Brain microvascular endothelial cell (primary cell): ENCODE data around the gene MTMR6.

ENCODE experiments used
- DNase-seq: peaks from one replicate; pipeline ENCODE4 v3.0.0-alpha.2; 2020
- H3K27ac ChIP-seq: fragments of 250-450 bp; sonication (Bioruptor Pico); 2 replicates; pipeline ENCODE4 v1.5.1; 2020; ENCODE audit warnings: mild to moderate bottlenecking, moderate library complexity
- H3K27me3 ChIP-seq: fragments of 250-450 bp; sonication (Bioruptor Pico); replicated peaks from 2 replicates; pipeline ENCODE4 v1.5.1; 2020; ENCODE audit warnings: mild to moderate bottlenecking
- H3K36me3 ChIP-seq: fragments of 250-450 bp; sonication (Bioruptor Pico); replicated peaks from 2 replicates; pipeline ENCODE4 v1.5.1; 2020; ENCODE audit warnings: mild to moderate bottlenecking
- H3K4me3 ChIP-seq: 2 replicates; pipeline ENCODE4 v1.5.1; 2011; ENCODE audit warnings: low read depth, mild to moderate bottlenecking, control low read depth, low read length, moderate library complexity
- in situ Hi-C: cut with HindIII; loops from 2 replicates; pipeline ENCODE4 v1.10.0; 2017; ENCODE audit warnings: low sequenced_read_pairs, low pct_ligation_motif_present
- TF ChIP-seq, protein P1 (sequence below): IDR thresholded peaks from 2 replicates; pipeline ENCODE4 v1.5.1; 2011; ENCODE audit warnings: low read depth, mild to moderate bottlenecking, moderate library complexity, low read length, control low read depth, inconsistent platforms; ENCODE audit errors: missing control alignments

The MTMR6 gene

DNA sequence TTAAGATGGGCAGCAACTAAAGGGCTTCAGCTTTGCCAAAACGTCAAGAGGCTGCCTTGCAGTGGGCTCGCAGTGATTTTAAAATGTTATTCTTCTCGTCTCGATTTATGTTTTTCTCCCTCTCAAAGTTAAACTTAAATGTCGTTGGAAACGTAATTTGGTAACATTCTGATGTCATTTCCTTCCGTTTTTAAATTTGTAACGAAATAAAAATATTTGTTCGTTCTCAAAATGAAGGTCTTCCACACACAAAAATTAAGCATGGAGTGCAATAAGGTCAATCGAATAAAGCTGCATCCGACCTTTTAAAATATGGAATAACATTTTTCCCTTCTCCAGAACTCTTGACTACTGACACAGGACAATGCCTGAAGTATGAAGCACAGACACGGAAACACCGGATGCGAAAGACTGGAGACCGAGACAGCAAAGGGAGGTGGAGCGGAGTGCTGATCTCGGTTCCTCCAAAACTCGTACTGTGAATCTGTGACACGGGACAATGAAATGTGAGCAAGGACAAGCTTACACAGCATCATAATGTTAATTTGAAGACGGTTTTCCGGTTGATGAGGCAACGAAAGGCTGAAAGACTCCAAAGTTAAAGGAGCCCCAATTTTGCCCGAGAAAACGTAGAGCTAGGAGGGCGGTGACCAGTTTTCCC, 850 bp downstream of the MTMR6 start:
- no peaks in the 10 kb centered on the region for H3K27me3 ChIP-seq
- peak overlapping the region; percentile 94 for H3K4me3 ChIP-seq
- peak; percentile 47 for DNase-seq
- H3K27ac ChIP-seq, result peak overlapping the region; percentile 44
- in situ Hi-C loops, result no loop called here
- TF ChIP-seq, protein P1, sequence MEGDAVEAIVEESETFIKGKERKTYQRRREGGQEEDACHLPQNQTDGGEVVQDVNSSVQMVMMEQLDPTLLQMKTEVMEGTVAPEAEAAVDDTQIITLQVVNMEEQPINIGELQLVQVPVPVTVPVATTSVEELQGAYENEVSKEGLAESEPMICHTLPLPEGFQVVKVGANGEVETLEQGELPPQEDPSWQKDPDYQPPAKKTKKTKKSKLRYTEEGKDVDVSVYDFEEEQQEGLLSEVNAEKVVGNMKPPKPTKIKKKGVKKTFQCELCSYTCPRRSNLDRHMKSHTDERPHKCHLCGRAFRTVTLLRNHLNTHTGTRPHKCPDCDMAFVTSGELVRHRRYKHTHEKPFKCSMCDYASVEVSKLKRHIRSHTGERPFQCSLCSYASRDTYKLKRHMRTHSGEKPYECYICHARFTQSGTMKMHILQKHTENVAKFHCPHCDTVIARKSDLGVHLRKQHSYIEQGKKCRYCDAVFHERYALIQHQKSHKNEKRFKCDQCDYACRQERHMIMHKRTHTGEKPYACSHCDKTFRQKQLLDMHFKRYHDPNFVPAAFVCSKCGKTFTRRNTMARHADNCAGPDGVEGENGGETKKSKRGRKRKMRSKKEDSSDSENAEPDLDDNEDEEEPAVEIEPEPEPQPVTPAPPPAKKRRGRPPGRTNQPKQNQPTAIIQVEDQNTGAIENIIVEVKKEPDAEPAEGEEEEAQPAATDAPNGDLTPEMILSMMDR, result no peak
- H3K36me3 ChIP-seq, result no peaks in the 10 kb centered on the region

DNA sequence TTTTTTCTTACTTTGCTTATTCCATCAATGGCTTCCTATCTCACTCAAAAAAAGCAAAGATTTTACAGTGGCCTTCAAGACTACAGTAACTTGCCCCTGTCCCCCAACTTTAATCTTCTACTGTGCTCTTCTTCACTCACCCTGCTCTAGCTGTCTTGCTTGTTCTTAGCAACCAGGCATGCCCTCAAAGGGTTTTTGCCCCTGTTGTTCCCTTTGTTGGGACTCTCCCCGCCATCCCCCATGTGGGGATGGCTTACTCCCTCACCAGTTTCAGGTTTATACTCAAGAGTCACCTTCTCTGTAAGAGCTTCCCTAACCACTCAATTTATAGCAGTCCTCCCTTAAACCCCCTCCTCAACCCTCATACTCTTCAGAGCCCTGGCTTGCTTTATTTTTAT, 5.4 kb downstream of the MTMR6 start:
- Histone ChIP-seq H3K27ac (no peak overlapping the region), H3K4me3 (no peak overlapping the region), H3K36me3 (no peaks in the 10 kb centered on the region), H3K27me3 (no peaks in the 10 kb centered on the region)
- DNase-seq, result no peak
- TF ChIP-seq, protein P1, result no peak
- in situ Hi-C loops, result no loop called here

DNA sequence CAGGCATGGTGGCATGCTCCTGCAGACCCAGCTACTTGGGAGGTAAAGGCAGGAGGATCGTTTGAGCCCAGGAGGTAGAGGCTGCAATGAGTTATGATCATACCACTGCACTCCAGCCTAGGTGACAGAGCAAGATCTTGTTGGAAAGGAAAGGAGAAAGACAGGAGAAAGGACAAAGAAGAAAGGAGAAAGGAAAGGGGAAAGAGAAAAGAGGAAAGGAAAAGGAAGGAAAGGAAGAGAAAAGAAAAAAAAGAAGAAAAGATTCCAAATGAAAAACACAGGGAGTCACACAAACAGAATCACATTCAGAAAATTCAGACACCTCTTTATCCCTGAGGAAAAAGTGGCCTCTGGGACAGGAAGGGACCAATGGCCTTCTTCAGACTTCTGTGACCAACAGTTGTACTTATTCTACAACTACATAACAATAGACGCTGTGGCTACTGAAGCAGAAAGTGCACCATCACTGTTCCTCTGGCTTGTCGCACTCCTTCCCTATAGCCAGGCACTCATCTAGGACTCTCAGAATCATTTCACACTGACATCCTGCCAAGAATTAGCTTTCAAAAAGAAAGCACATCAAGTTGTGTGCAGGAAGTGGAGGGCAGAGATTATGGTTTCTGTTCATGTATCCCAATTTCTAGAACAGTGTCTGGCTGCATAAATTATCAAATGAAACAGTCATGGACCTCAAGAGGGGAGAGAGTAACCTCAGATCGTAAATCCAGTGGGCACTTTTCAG, 5.9 kb downstream of the MTMR6 start:
- no peaks in the 10 kb centered on the region for H3K36me3 ChIP-seq
- H3K4me3 ChIP-seq, result no peak overlapping the region
- DNase-seq, result no peak
- H3K27ac ChIP-seq, result no peak overlapping the region
- in situ Hi-C loops, result no loop called here
- H3K27me3 ChIP-seq, result no peaks in the 10 kb centered on the region
- TF ChIP-seq, protein P1, result no peak

DNA sequence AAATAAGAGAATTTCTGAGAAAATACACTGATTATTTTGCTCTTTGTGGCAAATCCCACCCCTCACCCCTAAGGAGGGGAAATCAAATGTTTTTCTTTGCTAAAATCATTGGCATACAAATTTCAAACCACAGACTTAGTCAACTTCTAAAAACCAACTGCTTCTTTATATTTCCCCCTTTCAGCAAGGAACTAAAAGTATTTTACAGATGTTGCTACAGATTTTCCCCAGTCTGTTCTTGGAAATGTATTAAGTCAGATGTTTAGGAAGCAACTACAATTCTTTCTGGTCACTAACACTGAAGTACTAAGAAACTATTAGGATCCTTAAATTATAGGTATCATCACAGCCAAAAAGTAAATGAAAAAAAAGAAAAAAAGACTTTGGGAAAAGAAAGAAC, 6.9 kb downstream of the MTMR6 start:
- Histone ChIP-seq H3K27me3 (no peaks in the 10 kb centered on the region), H3K36me3 (no peaks in the 10 kb centered on the region), H3K27ac (no peak overlapping the region), H3K4me3 (no peak overlapping the region)
- DNase-seq, result no peak
- in situ Hi-C loops, result no loop called here
- TF ChIP-seq, protein P1, result no peak

DNA sequence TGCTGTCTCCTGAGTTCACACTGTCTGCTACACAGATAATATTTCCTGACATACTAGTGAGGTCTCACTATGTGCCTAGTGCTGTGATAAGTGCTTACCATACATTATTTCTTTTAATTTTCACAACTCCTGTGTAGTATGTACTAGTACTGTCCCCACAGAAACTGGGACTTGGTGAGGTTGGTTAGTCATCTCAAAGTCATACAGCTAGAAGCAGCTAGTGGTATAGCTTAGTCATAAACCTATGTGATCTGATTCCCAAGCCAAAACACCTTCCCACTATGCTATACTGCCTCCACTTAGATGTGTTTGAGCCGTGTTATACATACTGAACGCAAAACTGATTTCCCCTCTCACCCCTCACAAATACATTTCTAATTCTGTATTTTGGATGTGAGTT, 10.5 kb downstream of the MTMR6 start:
- TF ChIP-seq, protein P1, result no peak
- peak; percentile 48 for DNase-seq

More for the DNA sequence above, 10.5 kb downstream of the MTMR6 start:
- in situ Hi-C loops, result no loop called here
- Histone ChIP-seq H3K4me3 (no peak overlapping the region), H3K27ac (no peak overlapping the region), H3K36me3 (peaks cover 5% of the 10 kb centered on the region), H3K27me3 (no peaks in the 10 kb centered on the region)
